ENCODE measurements around the gene EFHC1. TPM values are rescaled to one million over a fixed set of nuclear protein-coding genes. Genes with fewer than 3 reads are reported as not detected.

Gene EFHC1
- total and polyA plus RNA-seq, 2 experiments from 2014 or later, result 24.3 to 28.0 TPM

GRCh38 chr6:52555518-52556233, 135.5 kb downstream of the EFHC1 start (continued):
- TF ChIP-seq, protein P1, sequence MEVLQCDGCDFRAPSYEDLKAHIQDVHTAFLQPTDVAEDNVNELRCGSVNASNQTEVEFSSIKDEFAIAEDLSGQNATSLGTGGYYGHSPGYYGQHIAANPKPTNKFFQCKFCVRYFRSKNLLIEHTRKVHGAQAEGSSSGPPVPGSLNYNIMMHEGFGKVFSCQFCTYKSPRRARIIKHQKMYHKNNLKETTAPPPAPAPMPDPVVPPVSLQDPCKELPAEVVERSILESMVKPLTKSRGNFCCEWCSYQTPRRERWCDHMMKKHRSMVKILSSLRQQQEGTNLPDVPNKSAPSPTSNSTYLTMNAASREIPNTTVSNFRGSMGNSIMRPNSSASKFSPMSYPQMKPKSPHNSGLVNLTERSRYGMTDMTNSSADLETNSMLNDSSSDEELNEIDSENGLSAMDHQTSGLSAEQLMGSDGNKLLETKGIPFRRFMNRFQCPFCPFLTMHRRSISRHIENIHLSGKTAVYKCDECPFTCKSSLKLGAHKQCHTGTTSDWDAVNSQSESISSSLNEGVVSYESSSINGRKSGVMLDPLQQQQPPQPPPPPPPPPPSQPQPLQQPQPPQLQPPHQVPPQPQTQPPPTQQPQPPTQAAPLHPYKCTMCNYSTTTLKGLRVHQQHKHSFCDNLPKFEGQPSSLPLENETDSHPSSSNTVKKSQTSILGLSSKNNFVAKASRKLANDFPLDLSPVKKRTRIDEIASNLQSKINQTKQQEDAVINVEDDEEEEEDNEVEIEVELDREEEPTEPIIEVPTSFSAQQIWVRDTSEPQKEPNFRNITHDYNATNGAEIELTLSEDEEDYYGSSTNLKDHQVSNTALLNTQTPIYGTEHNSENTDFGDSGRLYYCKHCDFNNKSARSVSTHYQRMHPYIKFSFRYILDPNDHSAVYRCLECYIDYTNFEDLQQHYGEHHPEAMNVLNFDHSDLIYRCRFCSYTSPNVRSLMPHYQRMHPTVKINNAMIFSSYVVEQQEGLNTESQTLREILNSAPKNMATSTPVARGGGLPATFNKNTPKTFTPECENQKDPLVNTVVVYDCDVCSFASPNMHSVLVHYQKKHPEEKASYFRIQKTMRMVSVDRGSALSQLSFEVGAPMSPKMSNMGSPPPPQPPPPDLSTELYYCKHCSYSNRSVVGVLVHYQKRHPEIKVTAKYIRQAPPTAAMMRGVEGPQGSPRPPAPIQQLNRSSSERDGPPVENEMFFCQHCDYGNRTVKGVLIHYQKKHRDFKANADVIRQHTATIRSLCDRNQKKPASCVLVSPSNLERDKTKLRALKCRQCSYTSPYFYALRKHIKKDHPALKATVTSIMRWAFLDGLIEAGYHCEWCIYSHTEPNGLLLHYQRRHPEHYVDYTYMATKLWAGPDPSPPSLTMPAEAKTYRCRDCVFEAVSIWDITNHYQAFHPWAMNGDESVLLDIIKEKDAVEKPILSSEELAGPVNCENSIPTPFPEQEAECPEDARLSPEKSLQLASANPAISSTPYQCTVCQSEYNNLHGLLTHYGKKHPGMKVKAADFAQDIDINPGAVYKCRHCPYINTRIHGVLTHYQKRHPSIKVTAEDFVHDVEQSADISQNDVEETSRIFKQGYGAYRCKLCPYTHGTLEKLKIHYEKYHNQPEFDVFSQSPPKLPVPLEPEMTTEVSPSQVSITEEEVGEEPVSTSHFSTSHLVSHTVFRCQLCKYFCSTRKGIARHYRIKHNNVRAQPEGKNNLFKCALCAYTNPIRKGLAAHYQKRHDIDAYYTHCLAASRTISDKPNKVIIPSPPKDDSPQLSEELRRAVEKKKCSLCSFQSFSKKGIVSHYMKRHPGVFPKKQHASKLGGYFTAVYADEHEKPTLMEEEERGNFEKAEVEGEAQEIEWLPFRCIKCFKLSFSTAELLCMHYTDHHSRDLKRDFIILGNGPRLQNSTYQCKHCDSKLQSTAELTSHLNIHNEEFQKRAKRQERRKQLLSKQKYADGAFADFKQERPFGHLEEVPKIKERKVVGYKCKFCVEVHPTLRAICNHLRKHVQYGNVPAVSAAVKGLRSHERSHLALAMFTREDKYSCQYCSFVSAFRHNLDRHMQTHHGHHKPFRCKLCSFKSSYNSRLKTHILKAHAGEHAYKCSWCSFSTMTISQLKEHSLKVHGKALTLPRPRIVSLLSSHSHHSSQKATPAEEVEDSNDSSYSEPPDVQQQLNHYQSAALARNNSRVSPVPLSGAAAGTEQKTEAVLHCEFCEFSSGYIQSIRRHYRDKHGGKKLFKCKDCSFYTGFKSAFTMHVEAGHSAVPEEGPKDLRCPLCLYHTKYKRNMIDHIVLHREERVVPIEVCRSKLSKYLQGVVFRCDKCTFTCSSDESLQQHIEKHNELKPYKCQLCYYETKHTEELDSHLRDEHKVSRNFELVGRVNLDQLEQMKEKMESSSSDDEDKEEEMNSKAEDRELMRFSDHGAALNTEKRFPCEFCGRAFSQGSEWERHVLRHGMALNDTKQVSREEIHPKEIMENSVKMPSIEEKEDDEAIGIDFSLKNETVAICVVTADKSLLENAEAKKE (CRISPR knock-in tag; IDR thresholded peaks at IDR 0.05), result no peak
- TF ChIP-seq, protein P2, sequence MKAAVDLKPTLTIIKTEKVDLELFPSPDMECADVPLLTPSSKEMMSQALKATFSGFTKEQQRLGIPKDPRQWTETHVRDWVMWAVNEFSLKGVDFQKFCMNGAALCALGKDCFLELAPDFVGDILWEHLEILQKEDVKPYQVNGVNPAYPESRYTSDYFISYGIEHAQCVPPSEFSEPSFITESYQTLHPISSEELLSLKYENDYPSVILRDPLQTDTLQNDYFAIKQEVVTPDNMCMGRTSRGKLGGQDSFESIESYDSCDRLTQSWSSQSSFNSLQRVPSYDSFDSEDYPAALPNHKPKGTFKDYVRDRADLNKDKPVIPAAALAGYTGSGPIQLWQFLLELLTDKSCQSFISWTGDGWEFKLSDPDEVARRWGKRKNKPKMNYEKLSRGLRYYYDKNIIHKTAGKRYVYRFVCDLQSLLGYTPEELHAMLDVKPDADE (IDR thresholded peaks at IDR 0.05), result no peak
- TF ChIP-seq, protein P3, sequence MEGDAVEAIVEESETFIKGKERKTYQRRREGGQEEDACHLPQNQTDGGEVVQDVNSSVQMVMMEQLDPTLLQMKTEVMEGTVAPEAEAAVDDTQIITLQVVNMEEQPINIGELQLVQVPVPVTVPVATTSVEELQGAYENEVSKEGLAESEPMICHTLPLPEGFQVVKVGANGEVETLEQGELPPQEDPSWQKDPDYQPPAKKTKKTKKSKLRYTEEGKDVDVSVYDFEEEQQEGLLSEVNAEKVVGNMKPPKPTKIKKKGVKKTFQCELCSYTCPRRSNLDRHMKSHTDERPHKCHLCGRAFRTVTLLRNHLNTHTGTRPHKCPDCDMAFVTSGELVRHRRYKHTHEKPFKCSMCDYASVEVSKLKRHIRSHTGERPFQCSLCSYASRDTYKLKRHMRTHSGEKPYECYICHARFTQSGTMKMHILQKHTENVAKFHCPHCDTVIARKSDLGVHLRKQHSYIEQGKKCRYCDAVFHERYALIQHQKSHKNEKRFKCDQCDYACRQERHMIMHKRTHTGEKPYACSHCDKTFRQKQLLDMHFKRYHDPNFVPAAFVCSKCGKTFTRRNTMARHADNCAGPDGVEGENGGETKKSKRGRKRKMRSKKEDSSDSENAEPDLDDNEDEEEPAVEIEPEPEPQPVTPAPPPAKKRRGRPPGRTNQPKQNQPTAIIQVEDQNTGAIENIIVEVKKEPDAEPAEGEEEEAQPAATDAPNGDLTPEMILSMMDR (conservative IDR thresholded peaks at IDR 0.05; ENCODE audit: low read depth in 2 of 2), result no peak
- TF ChIP-seq POLR2AphosphoS5 (IDR thresholded peaks at IDR 0.05; ENCODE audit: low read depth), result no peak
- TF ChIP-seq EZH2 (IDR thresholded peaks at IDR 0.05; ENCODE audit: low read depth, unreplicated experiment), result no peak
- TF ChIP-seq NANOG (IDR thresholded peaks at IDR 0.05; ENCODE audit: borderline replicate concordance), result no peak
- no peak for TF ChIP-seq JUNB (IDR thresholded peaks at IDR 0.05; ENCODE audit: unreplicated experiment)

Data from GM23338 (cell line).